ENCODE results near the gene IFITM5. TPM values are rescaled to one million over a fixed set of nuclear protein-coding genes. Genes with fewer than 3 reads are reported as not detected.

The IFITM5 gene
- polyA plus RNA-seq, 1 donor from 2014 or later: not detected

DNA sequence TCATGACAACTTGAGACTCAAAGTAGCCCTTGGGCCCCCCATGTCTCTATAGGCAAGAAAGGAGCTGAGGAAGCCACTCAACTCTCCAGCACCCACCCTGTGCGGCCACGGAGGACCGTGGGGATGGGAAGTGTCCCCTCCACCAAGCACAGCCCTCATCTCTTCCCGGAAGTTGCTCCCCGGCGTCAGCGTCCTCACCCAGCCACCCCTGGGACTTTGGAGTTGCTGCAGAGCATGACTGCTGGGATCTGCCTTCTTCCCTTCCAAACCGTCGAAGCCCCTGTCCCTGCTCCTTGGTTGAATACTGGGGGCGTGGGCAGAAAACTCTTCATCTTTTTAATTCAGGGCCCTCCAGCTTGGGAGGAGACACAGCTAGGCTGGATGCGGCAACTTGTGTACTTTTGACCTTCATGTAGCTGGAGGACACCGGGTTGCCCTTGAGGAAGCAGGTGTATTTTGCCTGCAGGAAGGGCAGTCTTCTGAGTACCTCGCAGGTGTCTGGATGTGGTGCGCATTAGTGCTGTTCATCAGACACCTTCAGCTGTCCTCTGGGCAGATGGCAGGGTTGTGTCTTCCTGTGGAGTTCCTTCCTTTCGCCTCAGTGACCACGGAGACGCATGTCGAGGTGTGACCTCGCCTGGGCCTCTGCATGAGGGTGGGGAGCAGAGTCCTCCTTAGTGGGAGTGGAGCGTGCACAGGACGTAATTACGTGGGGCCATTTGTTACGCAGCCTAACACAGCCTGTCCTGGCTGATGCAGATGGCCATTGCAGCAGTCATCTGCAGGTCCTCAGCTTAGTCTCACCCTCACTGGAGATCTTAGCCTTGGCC is 33.5 kb upstream of the IFITM5 start:
- H4K20me1 ChIP-seq (ENCODE audit: insufficient read depth): no peaks in the 10 kb centered on the region
- no peak overlapping the region for H2AFZ ChIP-seq (ENCODE audit: low read depth, low read length)
- no peaks in the 10 kb centered on the region for H3K9me3 ChIP-seq (ENCODE audit: low read length)
- no peak overlapping the region for H3K9ac ChIP-seq (ENCODE audit: low read length)
- no peaks in the 10 kb centered on the region for H3F3A ChIP-seq (ENCODE audit: insufficient read depth, low read length, poor library complexity, severe bottlenecking)
- no peak overlapping the region for H3K4me3 ChIP-seq (ENCODE audit: low read length)
- H3K79me2 ChIP-seq (replicated peaks; ENCODE audit: insufficient read depth, low read length): no peaks in the 10 kb centered on the region
- no peak overlapping the region for H3K4me2 ChIP-seq (ENCODE audit: low read length)
- TF ChIP-seq TAF1 (IDR thresholded peaks at IDR 0.05; ENCODE audit: low read depth) (no peak), SMC3 (conservative IDR thresholded peaks at IDR 0.05; ENCODE audit: poor library complexity) (no peak), MXI1 (conservative IDR thresholded peaks at IDR 0.05; ENCODE audit: poor library complexity, severe bottlenecking) (no peak), EZH2 (IDR thresholded peaks at IDR 0.05; ENCODE audit: borderline replicate concordance, insufficient read depth, low read length, poor library complexity, severe bottlenecking) (no peak), POLR2AphosphoS5 (IDR thresholded peaks at IDR 0.05) (no peak), EP300 (conservative IDR thresholded peaks at IDR 0.05; ENCODE audit: poor library complexity, severe bottlenecking) (no peak), RAD21 (conservative IDR thresholded peaks at IDR 0.05) (no peak)
- TF ChIP-seq, protein P1, sequence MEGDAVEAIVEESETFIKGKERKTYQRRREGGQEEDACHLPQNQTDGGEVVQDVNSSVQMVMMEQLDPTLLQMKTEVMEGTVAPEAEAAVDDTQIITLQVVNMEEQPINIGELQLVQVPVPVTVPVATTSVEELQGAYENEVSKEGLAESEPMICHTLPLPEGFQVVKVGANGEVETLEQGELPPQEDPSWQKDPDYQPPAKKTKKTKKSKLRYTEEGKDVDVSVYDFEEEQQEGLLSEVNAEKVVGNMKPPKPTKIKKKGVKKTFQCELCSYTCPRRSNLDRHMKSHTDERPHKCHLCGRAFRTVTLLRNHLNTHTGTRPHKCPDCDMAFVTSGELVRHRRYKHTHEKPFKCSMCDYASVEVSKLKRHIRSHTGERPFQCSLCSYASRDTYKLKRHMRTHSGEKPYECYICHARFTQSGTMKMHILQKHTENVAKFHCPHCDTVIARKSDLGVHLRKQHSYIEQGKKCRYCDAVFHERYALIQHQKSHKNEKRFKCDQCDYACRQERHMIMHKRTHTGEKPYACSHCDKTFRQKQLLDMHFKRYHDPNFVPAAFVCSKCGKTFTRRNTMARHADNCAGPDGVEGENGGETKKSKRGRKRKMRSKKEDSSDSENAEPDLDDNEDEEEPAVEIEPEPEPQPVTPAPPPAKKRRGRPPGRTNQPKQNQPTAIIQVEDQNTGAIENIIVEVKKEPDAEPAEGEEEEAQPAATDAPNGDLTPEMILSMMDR (IDR thresholded peaks at IDR 0.05; ENCODE audit: poor library complexity, severe bottlenecking): no peak
- TF ChIP-seq, protein P2, sequence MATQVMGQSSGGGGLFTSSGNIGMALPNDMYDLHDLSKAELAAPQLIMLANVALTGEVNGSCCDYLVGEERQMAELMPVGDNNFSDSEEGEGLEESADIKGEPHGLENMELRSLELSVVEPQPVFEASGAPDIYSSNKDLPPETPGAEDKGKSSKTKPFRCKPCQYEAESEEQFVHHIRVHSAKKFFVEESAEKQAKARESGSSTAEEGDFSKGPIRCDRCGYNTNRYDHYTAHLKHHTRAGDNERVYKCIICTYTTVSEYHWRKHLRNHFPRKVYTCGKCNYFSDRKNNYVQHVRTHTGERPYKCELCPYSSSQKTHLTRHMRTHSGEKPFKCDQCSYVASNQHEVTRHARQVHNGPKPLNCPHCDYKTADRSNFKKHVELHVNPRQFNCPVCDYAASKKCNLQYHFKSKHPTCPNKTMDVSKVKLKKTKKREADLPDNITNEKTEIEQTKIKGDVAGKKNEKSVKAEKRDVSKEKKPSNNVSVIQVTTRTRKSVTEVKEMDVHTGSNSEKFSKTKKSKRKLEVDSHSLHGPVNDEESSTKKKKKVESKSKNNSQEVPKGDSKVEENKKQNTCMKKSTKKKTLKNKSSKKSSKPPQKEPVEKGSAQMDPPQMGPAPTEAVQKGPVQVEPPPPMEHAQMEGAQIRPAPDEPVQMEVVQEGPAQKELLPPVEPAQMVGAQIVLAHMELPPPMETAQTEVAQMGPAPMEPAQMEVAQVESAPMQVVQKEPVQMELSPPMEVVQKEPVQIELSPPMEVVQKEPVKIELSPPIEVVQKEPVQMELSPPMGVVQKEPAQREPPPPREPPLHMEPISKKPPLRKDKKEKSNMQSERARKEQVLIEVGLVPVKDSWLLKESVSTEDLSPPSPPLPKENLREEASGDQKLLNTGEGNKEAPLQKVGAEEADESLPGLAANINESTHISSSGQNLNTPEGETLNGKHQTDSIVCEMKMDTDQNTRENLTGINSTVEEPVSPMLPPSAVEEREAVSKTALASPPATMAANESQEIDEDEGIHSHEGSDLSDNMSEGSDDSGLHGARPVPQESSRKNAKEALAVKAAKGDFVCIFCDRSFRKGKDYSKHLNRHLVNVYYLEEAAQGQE (IDR thresholded peaks at IDR 0.05; ENCODE audit: borderline replicate concordance): no peak
- no peak overlapping the region for H3K27ac ChIP-seq (ENCODE audit: low read length)
- H3K9me2 ChIP-seq (ENCODE audit: insufficient read depth, low read length): no peaks in the 10 kb centered on the region
- no peaks in the 10 kb centered on the region for H3K36me3 ChIP-seq (ENCODE audit: insufficient read depth, low read length)
- H3K27me3 ChIP-seq (ENCODE audit: insufficient read depth, low read depth, low read length): no peaks in the 10 kb centered on the region

DNA sequence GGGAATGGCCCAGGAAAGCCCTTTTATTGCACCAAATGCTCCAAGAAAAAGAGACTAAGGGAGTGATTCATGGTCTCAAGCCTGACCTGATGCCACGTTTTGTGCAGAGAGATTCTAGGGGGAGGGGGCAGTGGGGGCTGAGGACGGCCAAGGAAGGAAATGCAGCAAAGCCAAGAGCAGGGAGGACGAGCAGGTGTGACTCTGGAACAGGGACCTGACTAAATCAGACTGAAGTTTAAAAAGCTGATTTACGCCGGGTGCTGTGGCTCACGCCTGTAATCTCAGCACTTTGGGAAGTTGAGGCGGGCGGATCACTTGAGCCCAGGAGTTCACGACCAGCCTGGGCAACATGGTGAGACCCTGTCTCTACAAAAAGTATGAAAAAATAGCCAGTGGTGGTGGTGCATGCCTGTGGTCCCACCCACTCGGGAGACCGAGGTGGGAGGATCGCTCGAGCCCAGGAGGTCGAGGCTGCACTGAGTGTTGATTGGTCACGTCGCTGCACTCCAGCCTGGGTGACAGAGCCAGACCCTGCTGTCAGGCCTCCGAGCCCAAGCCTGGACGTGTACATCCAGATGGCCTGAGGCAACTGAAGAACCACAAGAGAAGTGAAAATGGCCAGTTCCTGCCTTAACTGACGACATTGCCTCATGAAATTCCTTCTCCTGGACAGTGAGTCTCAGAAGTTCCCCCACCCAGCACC is 32.2 kb upstream of the IFITM5 start:
- Histone ChIP-seq H3K27me3 (ENCODE audit: insufficient read depth, low read depth, low read length) (no peaks in the 10 kb centered on the region), H3K27ac (ENCODE audit: low read length) (no peak overlapping the region), H3K79me2 (replicated peaks; ENCODE audit: insufficient read depth, low read length) (no peaks in the 10 kb centered on the region), H3K36me3 (ENCODE audit: insufficient read depth, low read length) (no peaks in the 10 kb centered on the region), H3F3A (ENCODE audit: insufficient read depth, low read length, poor library complexity, severe bottlenecking) (no peaks in the 10 kb centered on the region), H3K9me2 (ENCODE audit: insufficient read depth, low read length) (no peaks in the 10 kb centered on the region), H4K20me1 (ENCODE audit: insufficient read depth) (no peaks in the 10 kb centered on the region), H3K4me3 (ENCODE audit: low read length) (no peak overlapping the region), H2AFZ (ENCODE audit: low read depth, low read length) (no peak overlapping the region), H3K4me2 (ENCODE audit: low read length) (no peak overlapping the region), H3K9ac (ENCODE audit: low read length) (no peak overlapping the region), H3K9me3 (ENCODE audit: low read length) (no peaks in the 10 kb centered on the region)
- TF ChIP-seq POLR2AphosphoS5 (IDR thresholded peaks at IDR 0.05) (no peak), MXI1 (conservative IDR thresholded peaks at IDR 0.05; ENCODE audit: poor library complexity, severe bottlenecking) (no peak), EP300 (conservative IDR thresholded peaks at IDR 0.05; ENCODE audit: poor library complexity, severe bottlenecking) (no peak), SMC3 (conservative IDR thresholded peaks at IDR 0.05; ENCODE audit: poor library complexity) (no peak), TAF1 (IDR thresholded peaks at IDR 0.05; ENCODE audit: low read depth) (no peak), EZH2 (IDR thresholded peaks at IDR 0.05; ENCODE audit: borderline replicate concordance, insufficient read depth, low read length, poor library complexity, severe bottlenecking) (no peak), RAD21 (conservative IDR thresholded peaks at IDR 0.05) (no peak)
- TF ChIP-seq, protein P2 (IDR thresholded peaks at IDR 0.05; ENCODE audit: borderline replicate concordance): no peak
- TF ChIP-seq, protein P1 (IDR thresholded peaks at IDR 0.05; ENCODE audit: poor library complexity, severe bottlenecking): no peak
